ENCODE measurements around the gene GLB1L2. TPM values are rescaled to one million over a fixed set of nuclear protein-coding genes. Genes with fewer than 3 reads are reported as not detected.
"Not testable (repeated sequence)": the region's sequence is repeated elsewhere in the genome, so short reads cannot be mapped to it uniquely, and the experiment has no call there.

GLB1L2 gene
- total RNA-seq, 1 donor from 2014 or later: 11.9 TPM

- no peak for TF ChIP-seq CTCF (IDR thresholded peaks at IDR 0.05; ENCODE audit: unreplicated experiment)
- Mint-ChIP-seq H3K9me3 (ENCODE audit: low read depth) (no peaks in the 10 kb centered on the region), H3K27me3 (peaks cover 4% of the 10 kb centered on the region), H3K4me1 (ENCODE audit: low read depth) (no peaks in the 10 kb centered on the region), H3K36me3 (ENCODE audit: insufficient read depth) (no peaks in the 10 kb centered on the region), H3K27ac (no peak overlapping the region), H3K4me3 (ENCODE audit: low read depth) (no peak overlapping the region)
- no peak for DNase-seq (ENCODE audit: low spot score, unreplicated experiment)
Observed at GRCh38 chr11:134340354-134340964, 8.7 kb downstream of the GLB1L2 start.

GRCh38 chr11:134341805-134342571, 10.2 kb downstream of the GLB1L2 start:
- H3K36me3 Mint-ChIP-seq (ENCODE audit: insufficient read depth): no peaks in the 10 kb centered on the region
- no peak overlapping the region for H3K27ac Mint-ChIP-seq
- H3K27me3 Mint-ChIP-seq: peaks cover 4% of the 10 kb centered on the region
- no peak overlapping the region for H3K4me3 Mint-ChIP-seq (ENCODE audit: low read depth)
- no peaks in the 10 kb centered on the region for H3K9me3 Mint-ChIP-seq (ENCODE audit: low read depth)
- TF ChIP-seq CTCF (IDR thresholded peaks at IDR 0.05; ENCODE audit: unreplicated experiment): no peak
- no peak for DNase-seq (ENCODE audit: low spot score, unreplicated experiment)
- H3K4me1 Mint-ChIP-seq (ENCODE audit: low read depth): no peaks in the 10 kb centered on the region

GRCh38 chr11:134342572-134343340, 11.0 kb downstream of the GLB1L2 start:
- Mint-ChIP-seq H3K36me3 (ENCODE audit: insufficient read depth) (no peaks in the 10 kb centered on the region), H3K4me3 (ENCODE audit: low read depth) (no peak overlapping the region), H3K27ac (no peak overlapping the region), H3K9me3 (ENCODE audit: low read depth) (no peaks in the 10 kb centered on the region), H3K27me3 (peaks cover 4% of the 10 kb centered on the region), H3K4me1 (ENCODE audit: low read depth) (no peaks in the 10 kb centered on the region)
- no peak for TF ChIP-seq CTCF (IDR thresholded peaks at IDR 0.05; ENCODE audit: unreplicated experiment)
- no peak for DNase-seq (ENCODE audit: low spot score, unreplicated experiment)

GRCh38 chr11:134343646-134344045, 11.9 kb downstream of the GLB1L2 start:
- peaks cover 4% of the 10 kb centered on the region for H3K27me3 Mint-ChIP-seq
- no peak for DNase-seq (ENCODE audit: low spot score, unreplicated experiment)
- H3K4me1 Mint-ChIP-seq (ENCODE audit: low read depth): no peaks in the 10 kb centered on the region
- no peak overlapping the region for H3K27ac Mint-ChIP-seq
- TF ChIP-seq CTCF (IDR thresholded peaks at IDR 0.05; ENCODE audit: unreplicated experiment): no peak
- H3K9me3 Mint-ChIP-seq (ENCODE audit: low read depth): no peaks in the 10 kb centered on the region
- H3K36me3 Mint-ChIP-seq (ENCODE audit: insufficient read depth): no peaks in the 10 kb centered on the region
- H3K4me3 Mint-ChIP-seq (ENCODE audit: low read depth): no peak overlapping the region

- not testable (repeated sequence) for H3K36me3 Mint-ChIP-seq (ENCODE audit: insufficient read depth); H3K4me1 Mint-ChIP-seq (ENCODE audit: low read depth); DNase-seq (ENCODE audit: low spot score, unreplicated experiment); H3K4me3 Mint-ChIP-seq (ENCODE audit: low read depth); H3K27ac Mint-ChIP-seq; H3K27me3 Mint-ChIP-seq; H3K9me3 Mint-ChIP-seq (ENCODE audit: low read depth)
Observed at GRCh38 chr11:134344497-134345236, 12.9 kb downstream of the GLB1L2 start.

All from progenitor cell of endocrine pancreas (in vitro differentiated cells).